GM06990 (cell line): ENCODE results near the gene GANC.
"Not testable (repeated sequence)": the region's sequence is repeated elsewhere in the genome, so short reads cannot be mapped to it uniquely, and the experiment has no call there.

Experiments
- DNase-seq: peaks from one replicate; pipeline ENCODE4 v3.0.0-alpha.2; 2011; ENCODE audit not compliant: insufficient read length; ENCODE audit errors: extremely low read depth
- H3K27me3 ChIP-seq: replicated peaks from 2 replicates; pipeline ENCODE4 v1.6.0; 2011; ENCODE audit warnings: low read length; ENCODE audit not compliant: control insufficient read depth, insufficient read depth
- H3K36me3 ChIP-seq: 2 replicates; pipeline ENCODE4 v1.5.1; 2011; ENCODE audit warnings: low read length; ENCODE audit not compliant: control insufficient read depth, insufficient read depth
- H3K4me3 ChIP-seq: replicated peaks from 2 replicates; pipeline ENCODE4 v1.5.1; 2011; ENCODE audit warnings: low read depth, mild to moderate bottlenecking, control low read depth, low read length
- TF ChIP-seq, protein P1 (sequence below): IDR thresholded peaks from 2 replicates; pipeline ENCODE4 v1.5.1; 2011; ENCODE audit warnings: low read length, control low read depth, mild to moderate bottlenecking, inconsistent platforms; ENCODE audit not compliant: insufficient read depth, poor library complexity, severe bottlenecking

GANC gene

DNA sequence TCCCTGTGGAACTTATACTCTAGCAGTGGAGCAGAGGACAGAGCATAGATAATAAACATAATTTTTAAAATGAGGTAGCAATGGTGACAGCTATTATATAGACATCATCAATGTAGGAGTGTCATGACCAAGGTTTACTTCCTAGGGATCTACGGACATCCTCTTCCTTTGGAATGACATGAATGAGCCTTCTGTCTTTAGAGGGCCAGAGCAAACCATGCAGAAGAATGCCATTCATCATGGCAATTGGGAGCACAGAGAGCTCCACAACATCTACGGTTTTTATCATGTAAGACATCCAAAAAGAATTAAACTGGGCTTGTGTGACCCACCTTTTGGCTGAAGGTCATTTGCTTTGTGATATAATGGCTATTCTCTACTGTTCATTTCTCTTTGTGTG, 56.2 kb downstream of the GANC start:
- Histone ChIP-seq H3K36me3 (peaks cover 6% of the 10 kb centered on the region), H3K27me3 (no peaks in the 10 kb centered on the region), H3K4me3 (no peak overlapping the region)
- no peak for DNase-seq
- TF ChIP-seq, protein P1, sequence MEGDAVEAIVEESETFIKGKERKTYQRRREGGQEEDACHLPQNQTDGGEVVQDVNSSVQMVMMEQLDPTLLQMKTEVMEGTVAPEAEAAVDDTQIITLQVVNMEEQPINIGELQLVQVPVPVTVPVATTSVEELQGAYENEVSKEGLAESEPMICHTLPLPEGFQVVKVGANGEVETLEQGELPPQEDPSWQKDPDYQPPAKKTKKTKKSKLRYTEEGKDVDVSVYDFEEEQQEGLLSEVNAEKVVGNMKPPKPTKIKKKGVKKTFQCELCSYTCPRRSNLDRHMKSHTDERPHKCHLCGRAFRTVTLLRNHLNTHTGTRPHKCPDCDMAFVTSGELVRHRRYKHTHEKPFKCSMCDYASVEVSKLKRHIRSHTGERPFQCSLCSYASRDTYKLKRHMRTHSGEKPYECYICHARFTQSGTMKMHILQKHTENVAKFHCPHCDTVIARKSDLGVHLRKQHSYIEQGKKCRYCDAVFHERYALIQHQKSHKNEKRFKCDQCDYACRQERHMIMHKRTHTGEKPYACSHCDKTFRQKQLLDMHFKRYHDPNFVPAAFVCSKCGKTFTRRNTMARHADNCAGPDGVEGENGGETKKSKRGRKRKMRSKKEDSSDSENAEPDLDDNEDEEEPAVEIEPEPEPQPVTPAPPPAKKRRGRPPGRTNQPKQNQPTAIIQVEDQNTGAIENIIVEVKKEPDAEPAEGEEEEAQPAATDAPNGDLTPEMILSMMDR = no peak

DNA sequence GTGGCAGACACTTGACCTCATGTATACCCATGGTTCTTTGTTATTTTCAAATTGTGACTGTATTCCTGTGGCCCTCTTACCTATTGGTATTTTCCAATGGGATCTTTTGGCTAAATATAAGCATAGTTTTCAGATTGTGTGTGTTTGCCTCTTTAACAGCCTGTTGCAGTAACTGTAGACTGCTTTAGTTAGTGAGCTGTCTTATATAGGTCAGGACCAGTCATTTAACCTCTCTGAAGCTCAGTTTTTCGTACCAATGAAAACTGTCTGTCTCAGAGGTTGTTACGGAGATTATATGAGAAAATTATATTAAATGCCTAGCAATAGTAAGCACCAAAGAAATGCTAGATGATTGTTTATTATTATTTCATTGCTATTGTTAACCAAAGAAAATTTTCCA, 57.0 kb downstream of the GANC start:
- Histone ChIP-seq H3K36me3 (peaks cover 6% of the 10 kb centered on the region), H3K27me3 (no peaks in the 10 kb centered on the region)

DNA sequence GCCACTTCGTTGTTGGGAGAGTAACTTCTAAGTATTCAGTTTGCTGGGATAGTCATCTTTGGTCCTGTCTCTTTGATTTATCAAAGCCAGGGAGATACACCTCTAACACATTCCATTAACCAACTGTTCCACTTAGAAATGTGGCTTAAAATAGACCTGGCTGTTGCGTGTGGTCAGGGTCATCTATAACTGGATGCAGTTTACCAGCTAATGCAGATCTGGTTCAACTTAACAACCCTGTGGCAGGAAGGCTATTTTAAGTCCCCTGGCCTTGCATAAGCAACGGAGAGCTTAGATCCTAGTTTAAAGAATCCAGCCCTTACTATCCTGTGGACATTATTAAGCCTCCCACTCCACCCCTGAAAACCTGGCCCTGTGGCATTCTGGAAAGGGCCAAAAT, 58.2 kb downstream of the GANC start:
- TF ChIP-seq, protein P1 = no peak
- H3K27me3 ChIP-seq = no peaks in the 10 kb centered on the region
- H3K4me3 ChIP-seq = no peak overlapping the region
- H3K36me3 ChIP-seq = peaks cover 6% of the 10 kb centered on the region
- DNase-seq = no peak

More for the DNA sequence above, 57.0 kb downstream of the GANC start:
- no peak for DNase-seq
- TF ChIP-seq, protein P1 = no peak
- H3K4me3 ChIP-seq = no peak overlapping the region

DNA sequence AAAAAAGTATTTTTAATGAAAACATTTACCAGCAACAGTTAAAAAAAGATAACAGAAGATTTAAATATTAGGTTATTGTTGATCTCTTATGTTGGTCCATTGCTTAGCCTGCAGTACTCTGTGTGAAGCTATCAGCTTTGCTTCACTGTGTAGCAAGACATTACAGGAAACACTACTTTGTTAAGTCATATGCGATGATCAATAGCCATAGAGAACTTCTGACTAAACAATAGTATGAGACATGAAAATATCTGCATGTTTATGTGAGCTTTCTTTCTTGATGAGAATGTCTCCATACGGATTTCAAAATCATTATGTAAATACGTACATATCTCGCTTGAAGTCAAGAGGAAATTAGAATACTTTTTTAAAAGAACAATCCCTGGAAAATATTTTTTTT, 59.3 kb downstream of the GANC start:
- TF ChIP-seq, protein P1 = no peak
- DNase-seq = no peak
- no peaks in the 10 kb centered on the region for H3K27me3 ChIP-seq
- no peak overlapping the region for H3K4me3 ChIP-seq
- peaks cover 5% of the 10 kb centered on the region; the same call in 1 of the 2 replicates for H3K36me3 ChIP-seq

DNA sequence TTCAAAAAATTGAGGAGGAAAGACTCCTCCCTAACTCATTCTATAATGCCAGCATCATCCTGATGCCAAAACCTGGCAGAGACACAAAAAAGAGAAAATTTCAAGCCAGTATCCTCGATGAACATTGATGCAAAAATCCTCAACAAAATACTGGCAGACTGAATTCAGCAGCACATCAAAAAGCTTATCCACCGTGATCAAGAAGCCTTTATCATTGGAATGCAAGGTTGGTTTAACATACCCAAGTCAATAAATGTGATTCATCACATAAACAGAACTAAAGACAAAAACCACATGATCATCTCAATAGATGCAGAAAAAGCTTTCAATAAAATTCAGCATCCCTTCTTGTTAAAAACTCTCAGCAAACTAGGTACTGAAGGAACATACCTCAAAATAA, 62.1 kb downstream of the GANC start:
- Histone ChIP-seq H3K4me3 (no peak overlapping the region), H3K36me3 (peaks cover 6% of the 10 kb centered on the region), H3K27me3 (no peaks in the 10 kb centered on the region)
- no peak for DNase-seq
- TF ChIP-seq, protein P1 = no peak

DNA sequence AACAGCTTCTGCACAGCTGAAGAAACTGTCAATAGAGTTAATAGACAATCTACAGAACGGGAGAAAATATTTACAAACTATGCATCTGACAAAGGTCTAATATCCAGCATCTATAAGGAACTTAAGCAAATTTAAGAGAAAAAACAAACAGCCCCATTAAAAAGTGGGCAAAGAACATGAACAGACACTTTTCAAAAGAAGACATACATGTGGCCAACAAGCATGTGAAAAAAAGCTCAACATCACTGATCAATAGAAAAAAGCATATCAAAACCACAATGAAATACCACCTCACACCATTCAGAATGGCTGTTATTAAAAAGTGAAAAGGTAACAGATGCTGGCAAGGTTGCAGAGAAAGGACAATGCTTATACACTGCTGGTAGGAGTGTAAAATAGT, 63.6 kb downstream of the GANC start:
- DNase-seq, H3K36me3 ChIP-seq, H3K4me3 ChIP-seq, H3K27me3 ChIP-seq: not testable (repeated sequence)

DNA sequence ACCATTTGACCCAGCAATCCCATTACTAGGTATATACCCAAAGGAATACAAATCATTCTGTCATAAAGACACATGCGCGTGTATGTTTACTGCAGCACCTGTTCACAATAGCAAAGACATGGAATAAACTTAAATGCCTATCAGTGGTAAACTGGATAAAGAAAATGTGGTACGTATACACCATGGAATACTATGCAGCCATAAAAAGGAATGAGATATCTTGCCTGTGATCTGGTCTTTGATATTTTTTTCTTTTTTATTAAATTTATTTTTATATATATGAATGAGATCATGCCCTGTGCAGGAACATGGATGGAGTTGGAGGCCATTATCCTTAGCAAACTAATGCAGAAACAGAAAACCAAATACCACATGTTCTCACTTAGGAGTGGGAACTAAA, 64.1 kb downstream of the GANC start:
- not testable (repeated sequence) for H3K36me3 ChIP-seq, H3K4me3 ChIP-seq, H3K27me3 ChIP-seq, DNase-seq
